Measurements from ENCODE around the gene TOMM20. TPM values are rescaled to one million over a fixed set of nuclear protein-coding genes. Genes with fewer than 3 reads are reported as not detected.

TOMM20 gene
- total and polyA plus RNA-seq, 9 of the 15 experiments (the other 6 are each of a cell fraction or from before 2014, with no cell fraction given) = 70.6 to 334 (median 159) TPM

GRCh38 chr1:235112297-235113182 lies 16.1 kb downstream of the TOMM20 start (continued):
- TF ChIP-seq, protein P1, sequence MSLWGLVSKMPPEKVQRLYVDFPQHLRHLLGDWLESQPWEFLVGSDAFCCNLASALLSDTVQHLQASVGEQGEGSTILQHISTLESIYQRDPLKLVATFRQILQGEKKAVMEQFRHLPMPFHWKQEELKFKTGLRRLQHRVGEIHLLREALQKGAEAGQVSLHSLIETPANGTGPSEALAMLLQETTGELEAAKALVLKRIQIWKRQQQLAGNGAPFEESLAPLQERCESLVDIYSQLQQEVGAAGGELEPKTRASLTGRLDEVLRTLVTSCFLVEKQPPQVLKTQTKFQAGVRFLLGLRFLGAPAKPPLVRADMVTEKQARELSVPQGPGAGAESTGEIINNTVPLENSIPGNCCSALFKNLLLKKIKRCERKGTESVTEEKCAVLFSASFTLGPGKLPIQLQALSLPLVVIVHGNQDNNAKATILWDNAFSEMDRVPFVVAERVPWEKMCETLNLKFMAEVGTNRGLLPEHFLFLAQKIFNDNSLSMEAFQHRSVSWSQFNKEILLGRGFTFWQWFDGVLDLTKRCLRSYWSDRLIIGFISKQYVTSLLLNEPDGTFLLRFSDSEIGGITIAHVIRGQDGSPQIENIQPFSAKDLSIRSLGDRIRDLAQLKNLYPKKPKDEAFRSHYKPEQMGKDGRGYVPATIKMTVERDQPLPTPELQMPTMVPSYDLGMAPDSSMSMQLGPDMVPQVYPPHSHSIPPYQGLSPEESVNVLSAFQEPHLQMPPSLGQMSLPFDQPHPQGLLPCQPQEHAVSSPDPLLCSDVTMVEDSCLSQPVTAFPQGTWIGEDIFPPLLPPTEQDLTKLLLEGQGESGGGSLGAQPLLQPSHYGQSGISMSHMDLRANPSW (CRISPR knock-in tag; IDR thresholded peaks at IDR 0.05) = no peak
- TF ChIP-seq, protein P2, sequence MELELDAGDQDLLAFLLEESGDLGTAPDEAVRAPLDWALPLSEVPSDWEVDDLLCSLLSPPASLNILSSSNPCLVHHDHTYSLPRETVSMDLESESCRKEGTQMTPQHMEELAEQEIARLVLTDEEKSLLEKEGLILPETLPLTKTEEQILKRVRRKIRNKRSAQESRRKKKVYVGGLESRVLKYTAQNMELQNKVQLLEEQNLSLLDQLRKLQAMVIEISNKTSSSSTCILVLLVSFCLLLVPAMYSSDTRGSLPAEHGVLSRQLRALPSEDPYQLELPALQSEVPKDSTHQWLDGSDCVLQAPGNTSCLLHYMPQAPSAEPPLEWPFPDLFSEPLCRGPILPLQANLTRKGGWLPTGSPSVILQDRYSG (tag; conservative IDR thresholded peaks at IDR 0.05; ENCODE audit: low read depth) = no peak
- no peak for TF ChIP-seq MCM7 (IDR thresholded peaks at IDR 0.05)
- TF ChIP-seq ZFP36 (IDR thresholded peaks at IDR 0.05; ENCODE audit: low read depth, low read length, partially characterized antibody) = no peak
- TF ChIP-seq ZNF280A (IDR thresholded peaks at IDR 0.05; ENCODE audit: low read depth, partially characterized antibody) = no peak
- TF ChIP-seq, protein P3, sequence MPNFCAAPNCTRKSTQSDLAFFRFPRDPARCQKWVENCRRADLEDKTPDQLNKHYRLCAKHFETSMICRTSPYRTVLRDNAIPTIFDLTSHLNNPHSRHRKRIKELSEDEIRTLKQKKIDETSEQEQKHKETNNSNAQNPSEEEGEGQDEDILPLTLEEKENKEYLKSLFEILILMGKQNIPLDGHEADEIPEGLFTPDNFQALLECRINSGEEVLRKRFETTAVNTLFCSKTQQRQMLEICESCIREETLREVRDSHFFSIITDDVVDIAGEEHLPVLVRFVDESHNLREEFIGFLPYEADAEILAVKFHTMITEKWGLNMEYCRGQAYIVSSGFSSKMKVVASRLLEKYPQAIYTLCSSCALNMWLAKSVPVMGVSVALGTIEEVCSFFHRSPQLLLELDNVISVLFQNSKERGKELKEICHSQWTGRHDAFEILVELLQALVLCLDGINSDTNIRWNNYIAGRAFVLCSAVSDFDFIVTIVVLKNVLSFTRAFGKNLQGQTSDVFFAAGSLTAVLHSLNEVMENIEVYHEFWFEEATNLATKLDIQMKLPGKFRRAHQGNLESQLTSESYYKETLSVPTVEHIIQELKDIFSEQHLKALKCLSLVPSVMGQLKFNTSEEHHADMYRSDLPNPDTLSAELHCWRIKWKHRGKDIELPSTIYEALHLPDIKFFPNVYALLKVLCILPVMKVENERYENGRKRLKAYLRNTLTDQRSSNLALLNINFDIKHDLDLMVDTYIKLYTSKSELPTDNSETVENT (CRISPR knock-in tag; IDR thresholded peaks at IDR 0.05) = no peak
- TF ChIP-seq MECOM (CRISPR knock-in tag; IDR thresholded peaks at IDR 0.05) = peak; percentile 65; the same call in 1 of the 2 replicates
- no peak for TF ChIP-seq HLTF (IDR thresholded peaks at IDR 0.05)
- TF ChIP-seq ZBTB7A (IDR thresholded peaks at IDR 0.05; ENCODE audit: borderline replicate concordance, control insufficient read depth, low read depth, low read length) = no peak
- 0 out of 2 replicates have a peak, but pooled peaks have one; percentile 17 for TF ChIP-seq ZNF75A (CRISPR knock-in tag; IDR thresholded peaks at IDR 0.05)
- TF ChIP-seq THRB (CRISPR knock-in tag; conservative IDR thresholded peaks at IDR 0.05) = no peak
- peak; percentile 4; the same call in 1 of the 2 replicates for TF ChIP-seq ZNF197 (CRISPR knock-in tag; IDR thresholded peaks at IDR 0.05; ENCODE audit: low read depth)
- TF ChIP-seq SMAD3 (CRISPR knock-in tag; conservative IDR thresholded peaks at IDR 0.05) = 0 out of 2 replicates have a peak, but pooled peaks have one; percentile 32
- TF ChIP-seq ETV1 (tag; conservative IDR thresholded peaks at IDR 0.05; ENCODE audit: low read depth) = no peak
- TF ChIP-seq SNRNP70 (optimal IDR thresholded peaks at IDR 0.05; ENCODE audit: low read depth, low read length) = no peak
- TF ChIP-seq ZNF586 (CRISPR knock-in tag; conservative IDR thresholded peaks at IDR 0.05) = no peak
- TF ChIP-seq EP400 (IDR thresholded peaks at IDR 0.05) = no peak
- TF ChIP-seq CREBBP (IDR thresholded peaks at IDR 0.05; ENCODE audit: low read depth, low read length) = no peak
